HG03558 (cell line): ENCODE data around the gene RNF6.
"Not testable (repeated sequence)": the region's sequence is repeated elsewhere in the genome, so short reads cannot be mapped to it uniquely, and the experiment has no call there.

Source experiments
- ATAC-seq: cut with Tn5 transposase; IDR thresholded peaks from one replicate; pipeline ENCODE4 v1.9.1; 2021; ENCODE audit warnings: moderate number of reproducible peaks; ENCODE audit not compliant: unreplicated experiment; ENCODE audit errors: extremely low read depth

RNF6 gene

GRCh38 chr13:26221721-26222519 is at the start of gene RNF6:
TSS of gene RNF6 (minus strand) at chr13:26222314. CDS start at chr13:26219649, 2,665 bp downstream.
- ATAC-seq: peak; percentile 90

GRCh38 chr13:26270707-26271106 is 48.6 kb upstream of the RNF6 start:
- no peak for ATAC-seq

GRCh38 chr13:26266311-26266710 is 44.2 kb upstream of the RNF6 start:
- no peak for ATAC-seq

DNA sequence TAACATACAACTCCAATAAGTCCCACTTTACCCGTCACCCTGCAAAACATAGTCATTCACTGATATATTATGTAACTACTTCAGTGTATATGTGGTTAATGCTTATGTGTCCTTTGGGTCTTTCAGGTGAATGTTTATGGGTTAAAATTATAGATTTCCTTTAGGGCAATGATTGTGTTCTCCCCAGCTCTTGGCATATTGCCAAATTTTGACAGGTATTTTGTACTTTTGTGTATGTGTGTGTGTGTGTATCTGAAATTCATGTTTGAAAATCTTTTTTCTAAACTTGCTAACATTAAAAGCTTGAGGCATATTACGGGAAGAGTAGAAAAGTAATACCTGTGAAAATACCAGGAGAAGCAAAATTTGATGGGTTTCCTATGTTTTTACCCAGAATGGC is 40.0 kb upstream of the RNF6 start:
- ATAC-seq: no peak

DNA sequence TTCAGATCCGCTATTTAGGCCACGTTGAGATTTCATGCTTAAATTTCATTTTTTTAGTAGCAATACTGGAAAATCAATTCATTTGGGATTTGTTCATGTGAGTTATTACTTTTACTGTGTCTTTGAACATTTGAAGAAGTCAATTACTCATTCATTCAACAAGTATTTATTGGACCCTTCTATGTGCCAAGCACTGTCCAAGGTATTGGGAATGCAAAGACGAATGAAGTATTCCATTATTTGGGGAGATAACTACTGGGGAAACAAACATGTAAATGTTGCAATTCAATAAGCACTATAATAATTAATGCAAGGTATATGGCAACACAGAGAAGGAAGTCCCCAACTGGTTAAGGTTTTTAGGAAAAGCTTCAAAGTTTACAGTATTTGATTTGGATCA is 37.5 kb upstream of the RNF6 start:
- ATAC-seq: no peak

DNA sequence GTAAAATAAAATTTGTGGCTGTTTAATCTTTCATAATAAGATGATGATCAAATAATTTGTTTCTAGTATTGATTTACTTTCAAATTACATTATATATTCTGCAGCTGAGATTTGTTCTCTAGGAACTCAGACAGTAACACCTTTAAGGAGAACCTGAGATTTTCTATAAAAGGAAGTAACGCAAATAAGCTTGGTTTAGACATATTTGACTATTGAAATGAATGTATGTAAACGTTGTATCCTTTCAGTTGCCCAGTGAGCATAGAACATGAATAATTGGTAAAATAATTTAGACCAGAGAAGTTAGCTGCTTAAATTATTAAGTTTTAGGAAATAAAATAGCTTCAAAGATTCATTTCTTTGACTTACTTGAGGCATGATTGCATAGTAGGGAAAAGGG is 34.9 kb upstream of the RNF6 start:
- ATAC-seq: no peak

DNA sequence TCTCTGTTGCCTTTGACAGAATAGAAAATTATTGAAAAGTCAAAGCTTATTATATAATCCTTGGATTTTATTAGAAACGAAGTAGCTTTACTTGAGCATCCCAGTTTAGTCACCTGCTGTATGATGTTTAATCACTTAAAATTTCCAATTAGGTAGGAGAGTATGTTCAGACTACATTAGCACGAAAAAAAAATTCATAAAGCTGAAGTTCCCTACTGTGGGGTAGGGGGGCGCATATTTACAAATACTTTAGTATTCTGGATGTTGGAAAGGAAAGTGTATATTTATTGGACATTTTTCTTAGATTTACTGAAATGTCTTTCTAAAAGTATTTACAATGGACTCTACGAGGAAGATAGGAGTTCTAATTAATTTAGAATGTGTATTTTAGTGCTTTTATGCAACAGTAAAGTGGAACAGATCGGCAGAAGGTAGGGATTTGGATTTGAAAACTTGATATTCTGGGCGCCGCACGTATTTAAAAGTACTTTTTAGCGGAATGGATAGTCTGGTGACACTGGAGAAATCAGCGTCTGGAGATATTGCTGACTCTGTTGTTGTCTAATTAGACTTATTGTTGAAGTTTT is 33.7 kb upstream of the RNF6 start:
- ATAC-seq: no peak

- no peak for ATAC-seq
Measured at GRCh38 chr13:26255115-26255514, 33.0 kb upstream of the RNF6 start.

DNA sequence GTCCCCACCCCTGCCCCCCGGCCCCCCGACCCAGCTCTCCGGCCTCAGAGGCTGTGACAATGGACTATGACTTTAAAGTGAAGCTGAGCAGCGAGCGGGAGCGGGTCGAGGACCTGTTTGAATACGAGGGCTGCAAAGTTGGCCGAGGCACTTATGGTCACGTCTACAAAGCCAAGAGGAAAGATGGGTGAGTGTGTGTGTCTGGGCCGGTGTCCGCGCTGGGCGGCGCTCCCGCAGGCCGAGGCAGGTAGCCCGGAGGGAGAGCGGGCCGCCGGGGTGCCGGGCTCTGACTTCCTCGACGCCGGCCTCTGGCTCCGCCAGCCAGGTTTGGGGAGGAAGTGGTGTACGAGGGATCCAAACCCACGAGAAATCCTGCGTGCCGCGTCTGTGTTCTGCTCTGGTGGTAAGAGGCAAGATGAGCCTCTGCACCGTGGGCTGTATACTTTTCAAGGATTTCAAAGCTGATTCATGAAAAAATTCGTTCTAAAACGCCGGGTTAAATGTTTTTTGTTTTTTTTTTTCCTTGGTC is 32.5 kb upstream of the RNF6 start:
- ATAC-seq: peak; percentile 10

DNA sequence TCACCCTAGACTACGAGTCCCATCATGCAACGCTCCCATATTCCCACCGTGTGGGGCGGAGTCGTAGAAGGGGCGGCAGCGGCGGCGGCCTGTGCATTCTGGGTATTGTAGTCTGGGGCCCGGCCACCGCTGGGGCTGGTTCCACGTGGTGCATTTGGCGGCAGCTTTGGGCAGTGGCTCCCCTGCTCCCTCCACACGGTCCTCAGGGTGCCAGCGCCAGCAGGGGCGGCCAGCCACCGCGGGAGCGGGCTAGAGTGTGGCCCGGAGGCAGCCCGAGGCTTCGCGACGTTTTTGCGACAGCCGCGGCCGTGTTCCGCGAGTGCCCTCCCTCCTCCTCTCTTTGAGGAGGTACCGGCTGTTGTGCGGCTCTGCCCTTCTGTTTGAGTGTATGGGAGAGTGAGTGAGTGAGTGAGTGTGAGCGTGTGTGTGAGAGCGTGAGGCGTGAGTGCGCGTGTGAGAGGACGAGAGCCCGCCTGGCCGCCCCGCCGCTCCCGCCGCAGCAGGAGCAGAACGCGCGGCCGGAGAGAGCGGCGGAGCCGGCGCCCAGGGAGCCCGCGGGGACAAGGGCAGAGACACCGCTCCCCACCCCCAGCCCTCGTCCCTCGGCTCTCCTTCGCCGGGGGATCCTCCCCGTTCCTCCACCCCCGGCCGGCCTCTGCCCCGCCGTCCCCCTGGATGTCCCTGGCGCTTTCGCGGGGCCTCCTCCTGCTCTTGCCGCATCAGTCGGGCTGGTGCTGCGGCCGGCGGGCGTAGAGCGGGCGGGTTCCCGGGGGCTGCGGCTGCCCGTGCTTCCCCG is 31.9 kb upstream of the RNF6 start, which contains the start of gene CDK8:
Gene CDK8, plus strand, starts transcription at position 343 of the 796 bp plus-strand sequence. CDS start 513 bp downstream, outside the sequence.
- peak; percentile 72 for ATAC-seq

- no peak for ATAC-seq
Measured at GRCh38 chr13:26253262-26253786, 31.2 kb upstream of the RNF6 start.

GRCh38 chr13:26252006-26252405 is 29.9 kb upstream of the RNF6 start:
- not testable (repeated sequence) for ATAC-seq

DNA sequence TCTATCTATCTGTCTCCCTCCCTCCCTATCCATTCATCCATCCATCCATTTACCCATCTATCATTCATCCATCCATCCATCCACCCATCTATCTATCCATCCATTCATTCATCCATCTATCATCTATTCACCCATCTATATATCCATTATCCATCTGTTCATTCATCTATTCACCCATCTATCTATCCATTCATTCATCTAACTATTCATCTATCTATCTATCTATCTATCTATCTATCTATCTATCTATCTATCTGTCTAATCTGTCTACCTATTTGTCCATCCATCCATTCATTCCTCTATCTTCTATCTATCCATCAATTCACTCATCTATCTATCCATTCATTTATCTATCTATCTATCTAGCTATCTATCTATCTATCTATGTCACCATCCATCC is 27.4 kb upstream of the RNF6 start:
- ATAC-seq: no peak

DNA sequence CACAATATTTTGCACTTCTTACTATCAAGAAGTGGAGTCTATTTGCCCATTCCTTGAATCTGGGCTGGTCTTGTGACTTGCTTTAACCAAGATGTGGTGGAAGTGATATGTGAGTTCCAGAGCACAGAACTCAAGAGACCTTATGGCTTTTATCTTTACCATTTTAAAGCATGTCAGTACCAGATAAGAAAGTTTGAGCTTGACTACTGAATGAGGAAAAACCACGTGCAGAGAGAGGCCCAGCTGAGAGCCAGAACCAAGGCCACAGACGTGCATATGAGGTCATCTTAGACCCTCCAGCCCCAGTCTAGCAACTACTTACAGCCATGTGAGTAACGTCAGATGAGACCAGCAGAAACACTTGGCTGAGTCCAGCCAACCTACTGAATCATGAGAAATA is 25.5 kb upstream of the RNF6 start:
- ATAC-seq: no peak

- no peak for ATAC-seq
Measured at GRCh38 chr13:26247011-26247410, 24.9 kb upstream of the RNF6 start.

- ATAC-seq: no peak
Measured at GRCh38 chr13:26246154-26246553, 24.0 kb upstream of the RNF6 start.

DNA sequence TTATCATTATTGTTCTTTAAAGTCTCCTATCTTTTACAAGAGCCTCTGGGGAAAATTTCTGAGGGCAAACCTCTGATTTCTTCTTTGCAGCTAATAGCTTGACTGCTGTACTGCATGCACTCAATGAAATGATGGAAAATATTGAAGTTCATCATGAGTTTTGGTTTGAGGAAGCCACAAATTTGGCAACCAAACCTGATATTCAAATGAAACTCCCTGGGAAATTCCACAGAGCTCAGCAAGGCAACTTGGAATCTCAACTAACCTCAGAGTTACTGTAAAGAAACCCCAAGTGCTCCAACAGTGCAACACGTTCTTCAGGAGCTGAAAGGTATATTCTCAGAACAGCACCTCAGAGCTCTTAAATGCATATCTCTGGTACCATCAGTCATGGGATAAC is 14.2 kb upstream of the RNF6 start:
- no peak for ATAC-seq

DNA sequence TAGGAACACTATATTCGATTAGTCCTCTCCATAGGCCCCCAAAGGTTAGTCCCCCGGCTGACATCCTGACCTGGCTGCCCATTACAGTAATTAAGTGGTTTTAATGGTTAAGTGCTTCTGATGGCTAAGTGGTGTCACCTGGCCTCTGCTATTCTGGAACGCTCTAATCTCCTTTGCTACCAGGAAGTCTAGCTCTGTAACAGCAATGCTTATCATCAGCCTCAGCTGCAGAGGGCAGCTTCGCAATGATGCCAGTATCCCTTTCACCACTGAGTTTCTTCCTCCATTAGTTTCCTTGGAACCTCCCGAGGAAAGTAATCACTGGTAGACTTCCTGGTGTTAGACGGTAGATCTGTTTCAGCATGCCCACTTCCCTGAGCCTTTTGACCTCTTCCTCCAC is 8.6 kb upstream of the RNF6 start:
- ATAC-seq: no peak

DNA sequence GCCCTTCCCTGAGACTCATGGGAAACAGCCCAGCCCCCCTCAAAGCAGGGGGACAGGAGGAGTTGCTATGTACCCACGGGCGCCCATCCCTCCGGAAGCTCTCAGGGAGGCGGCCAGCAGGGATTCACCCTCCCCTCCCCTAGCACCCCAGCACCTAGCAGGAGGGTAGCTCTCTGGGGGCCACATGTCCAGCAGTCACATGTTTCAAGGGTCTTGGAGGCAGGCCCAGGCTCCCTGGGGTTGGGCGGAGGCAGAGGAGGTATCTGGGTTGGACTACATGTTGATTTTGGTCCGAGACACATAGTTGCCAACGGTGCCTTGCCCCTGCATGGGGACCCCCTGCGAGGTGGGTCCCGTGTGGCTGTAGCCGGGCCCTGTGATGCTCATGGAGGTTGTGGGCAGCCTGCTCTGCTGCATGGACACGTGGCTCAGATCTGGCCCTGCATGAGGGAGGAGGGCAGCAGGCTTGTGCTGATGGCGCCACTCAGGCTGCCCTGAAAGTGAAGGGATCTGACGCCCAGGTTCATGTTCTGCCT is 7.0 kb upstream of the RNF6 start:
- ATAC-seq: no peak

DNA sequence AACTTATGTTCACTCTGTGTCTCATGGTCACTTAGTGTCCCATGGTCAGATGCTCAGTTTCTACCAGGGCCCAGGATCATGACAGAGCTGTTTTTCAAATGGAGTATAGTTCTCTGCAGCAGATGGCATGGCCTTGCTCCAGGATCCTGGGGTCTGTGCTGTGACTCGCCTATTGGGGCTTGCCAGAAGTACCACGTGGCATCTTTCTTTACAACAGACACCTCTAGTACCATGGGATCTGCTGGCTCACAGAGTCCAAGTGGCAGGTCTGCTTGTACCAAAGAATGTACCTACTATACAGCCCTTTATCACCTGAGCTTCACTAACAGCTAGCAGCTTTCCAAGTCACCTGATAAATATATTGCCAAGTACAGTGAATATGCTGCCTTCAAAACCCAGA is 6.0 kb upstream of the RNF6 start:
- ATAC-seq: no peak
